GM19455 (cell line): ENCODE measurements around the gene RFPL1.
A peak's percentile ranks its signal among the peaks of the same experiment; 100 is the strongest.
"Not testable (repeated sequence)": the region's sequence is repeated elsewhere in the genome, so short reads cannot be mapped to it uniquely, and the experiment has no call there.

ENCODE experiments used
- ATAC-seq: cut with Tn5 transposase; IDR thresholded peaks from one replicate; pipeline ENCODE4 v1.9.1; 2021; ENCODE audit not compliant: unreplicated experiment

Gene RFPL1

DNA sequence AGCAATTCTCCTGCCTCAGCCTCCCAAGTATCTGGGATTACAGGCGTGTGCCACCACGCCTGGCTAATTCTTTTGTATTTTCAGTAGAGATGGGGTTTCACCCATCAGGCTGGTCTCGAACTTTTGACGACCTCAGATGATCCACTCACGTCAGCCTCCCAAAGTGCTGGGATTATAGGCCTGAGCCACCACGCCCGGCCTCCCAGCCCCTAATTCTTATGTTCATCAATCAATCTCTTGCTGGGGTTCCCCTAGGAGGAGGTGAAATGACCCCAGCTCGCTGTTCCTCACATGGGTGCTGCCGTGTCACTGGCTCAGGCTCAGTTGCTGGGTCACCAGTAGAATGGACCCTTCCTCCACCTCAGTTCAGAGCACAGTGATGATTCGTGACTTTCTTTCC, at the start of gene RFPL1:
Gene RFPL1 (plus strand): TSS at position 301 of the 400 bp plus-strand sequence.
- not testable (repeated sequence) for ATAC-seq

DNA sequence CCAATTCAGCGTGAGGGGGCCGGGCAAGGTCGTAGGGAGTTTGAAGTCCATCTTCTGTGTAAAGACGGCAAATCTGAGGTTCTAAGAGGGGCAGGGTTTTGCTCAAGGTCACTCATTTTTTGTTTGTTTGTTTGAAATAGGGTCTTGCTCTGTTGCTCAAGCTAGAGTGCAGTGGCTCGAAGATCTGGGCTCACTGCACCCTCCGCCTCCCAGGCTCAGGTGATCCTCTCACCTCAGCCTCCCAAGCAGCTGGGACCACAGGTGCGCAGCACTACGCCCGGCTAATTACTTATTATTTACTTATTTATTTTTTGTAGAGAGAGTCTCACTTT, 49.7 kb upstream of the RFPL1 start:
- peak; percentile 2 for ATAC-seq

DNA sequence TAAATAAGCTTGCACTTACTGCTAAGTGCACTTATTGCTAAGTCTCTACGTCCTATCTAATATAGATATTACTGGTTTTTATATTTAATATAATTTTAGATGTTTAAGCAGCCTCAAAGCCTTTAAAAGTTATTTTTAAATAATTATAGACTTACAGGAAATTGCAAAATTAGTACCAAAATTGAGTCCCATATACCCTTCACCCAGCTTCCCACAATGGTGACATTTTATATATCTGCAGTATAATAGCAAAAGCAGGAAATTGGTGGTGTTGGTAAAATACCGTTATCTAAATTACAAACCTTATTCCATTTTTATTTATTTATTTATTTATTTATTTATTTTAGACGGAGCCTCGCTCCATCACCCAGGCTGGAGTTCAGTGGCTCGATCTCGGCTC, 48.1 kb upstream of the RFPL1 start:
- ATAC-seq = no peak

DNA sequence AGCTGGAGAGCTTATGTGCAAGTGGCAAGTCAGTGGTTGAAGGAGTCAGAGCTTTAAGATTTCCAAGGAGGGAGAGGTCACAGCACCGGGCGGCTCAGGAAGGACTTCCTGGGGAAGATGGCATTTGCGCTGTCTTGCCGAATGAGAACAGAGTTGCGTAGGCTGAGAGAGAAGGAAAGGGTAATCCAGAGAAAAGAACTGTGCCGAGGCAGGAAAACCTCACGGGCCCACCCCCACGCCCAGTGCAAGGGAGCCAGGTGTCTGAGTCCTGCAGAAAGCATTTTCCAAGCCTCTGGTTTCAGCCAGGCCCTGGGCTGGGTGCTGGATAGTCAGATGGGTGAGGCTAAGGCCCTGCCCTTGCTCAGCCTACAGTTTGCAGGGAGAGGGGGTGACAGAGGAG, 46.8 kb upstream of the RFPL1 start:
- ATAC-seq = no peak

DNA sequence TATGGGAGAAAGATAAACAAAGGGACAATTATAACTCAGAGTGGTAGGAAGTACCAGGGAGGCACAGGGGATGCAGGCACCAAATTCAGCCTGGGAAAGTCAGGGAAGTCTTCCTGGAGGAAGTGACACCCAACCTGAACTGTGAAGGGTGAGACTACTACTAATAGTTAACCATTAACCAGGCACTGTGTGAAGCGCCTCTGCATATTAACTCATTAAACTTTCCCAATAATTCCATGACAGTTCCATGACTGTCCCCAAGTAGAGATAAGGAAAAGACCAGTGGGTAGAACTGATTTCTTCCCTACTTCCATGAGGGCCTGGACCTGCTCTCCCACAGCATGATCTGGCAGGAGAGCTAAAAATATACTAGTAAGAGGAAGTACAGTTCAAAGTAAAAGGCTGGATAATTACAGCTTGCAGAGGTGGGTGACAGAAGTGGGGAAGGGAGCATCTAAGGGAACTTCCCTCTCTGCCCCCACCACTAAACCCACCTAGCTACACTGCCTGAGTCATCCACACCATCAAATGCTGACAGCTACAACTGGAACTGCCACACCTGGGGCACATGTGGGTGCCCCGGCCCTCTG, 45.3 kb upstream of the RFPL1 start:
- ATAC-seq = no peak

DNA sequence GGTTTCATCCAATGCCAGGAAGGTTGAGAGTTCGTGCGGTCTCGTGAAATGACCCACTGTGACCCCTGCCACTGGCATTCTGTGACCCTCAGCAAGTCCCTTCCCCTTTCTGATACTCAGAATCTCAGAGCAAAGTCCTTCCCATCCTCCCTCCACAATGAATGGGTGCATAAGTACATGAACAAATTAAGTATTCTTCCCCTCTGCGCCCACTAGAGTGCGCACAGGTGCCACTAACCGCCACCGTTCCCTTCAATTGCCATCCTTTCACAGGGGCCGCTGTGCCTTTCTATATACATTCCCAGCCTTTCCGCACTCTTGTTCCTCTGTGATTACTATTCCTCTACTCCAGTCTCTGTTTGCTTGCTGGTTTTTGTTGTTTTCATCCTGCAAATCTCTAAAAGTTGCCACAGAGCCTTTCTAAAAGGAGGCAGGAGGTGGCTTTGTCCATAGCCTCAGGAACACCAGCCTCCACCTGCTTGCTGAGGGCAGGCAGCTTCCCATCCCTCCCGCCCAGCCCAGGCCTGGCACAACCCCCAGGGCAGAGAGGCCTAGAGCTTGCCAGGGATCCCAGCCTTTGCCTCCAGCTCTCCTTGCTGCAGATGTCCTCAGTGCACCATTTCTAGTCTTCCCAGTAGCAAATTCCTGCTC, 43.3 kb upstream of the RFPL1 start:
- no peak for ATAC-seq

DNA sequence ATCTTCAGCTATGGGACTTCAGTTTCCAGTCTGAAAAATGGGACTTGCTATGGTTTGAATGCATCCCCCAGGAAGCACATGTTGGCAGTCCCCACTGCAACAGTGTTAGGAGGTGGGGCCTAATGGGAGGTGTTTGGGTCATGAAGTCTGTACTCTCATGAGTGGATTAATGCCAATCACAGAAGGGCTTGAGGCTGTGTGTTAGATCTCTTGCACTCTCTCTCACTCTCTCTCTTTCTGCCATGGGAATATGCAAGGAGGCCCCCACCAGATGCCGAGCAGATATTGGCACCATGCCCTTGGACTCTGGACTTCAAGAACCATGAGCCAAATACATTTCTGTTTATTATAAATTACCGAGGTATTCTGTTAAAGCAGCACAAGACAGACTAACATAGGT, 42.3 kb upstream of the RFPL1 start:
- ATAC-seq = no peak

DNA sequence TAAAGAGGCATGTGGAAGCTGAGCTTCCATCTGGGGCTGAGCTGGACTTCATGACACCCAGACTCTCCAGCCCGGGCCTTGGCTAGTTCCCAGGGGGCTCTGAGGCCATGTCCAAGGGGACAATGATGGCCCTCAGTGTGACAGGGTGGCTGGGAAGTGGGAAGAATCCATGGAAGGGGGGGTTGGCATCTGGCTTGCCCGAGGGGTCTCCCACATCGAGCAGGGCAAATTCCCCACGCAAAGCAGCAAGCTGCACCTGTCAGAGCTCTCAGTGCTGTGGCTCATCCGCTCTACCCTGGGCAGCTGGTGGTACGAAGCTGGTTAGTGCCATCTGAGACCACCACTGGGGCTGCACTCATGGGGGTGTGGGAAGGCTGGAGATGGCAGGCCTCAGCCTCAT, 40.6 kb upstream of the RFPL1 start:
- no peak for ATAC-seq

DNA sequence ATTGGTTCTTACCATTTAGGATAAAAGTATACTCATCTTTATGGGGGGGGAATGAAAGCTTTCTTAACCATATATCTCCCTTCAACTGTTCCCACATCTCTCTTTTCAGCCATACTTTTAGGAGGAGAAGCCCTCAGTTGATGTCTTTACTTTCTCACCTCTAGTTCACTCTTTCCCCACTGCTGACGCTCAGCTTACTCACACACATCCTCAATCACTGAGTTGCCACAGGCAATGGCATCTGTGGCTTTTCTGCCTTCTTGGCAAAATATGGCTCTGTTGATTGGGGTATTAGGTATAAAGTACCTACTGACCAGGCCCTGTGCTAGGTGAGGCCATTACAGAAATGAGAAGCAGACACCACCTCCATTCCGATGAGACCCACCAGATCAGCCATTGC, 37.8 kb upstream of the RFPL1 start:
- ATAC-seq = no peak

DNA sequence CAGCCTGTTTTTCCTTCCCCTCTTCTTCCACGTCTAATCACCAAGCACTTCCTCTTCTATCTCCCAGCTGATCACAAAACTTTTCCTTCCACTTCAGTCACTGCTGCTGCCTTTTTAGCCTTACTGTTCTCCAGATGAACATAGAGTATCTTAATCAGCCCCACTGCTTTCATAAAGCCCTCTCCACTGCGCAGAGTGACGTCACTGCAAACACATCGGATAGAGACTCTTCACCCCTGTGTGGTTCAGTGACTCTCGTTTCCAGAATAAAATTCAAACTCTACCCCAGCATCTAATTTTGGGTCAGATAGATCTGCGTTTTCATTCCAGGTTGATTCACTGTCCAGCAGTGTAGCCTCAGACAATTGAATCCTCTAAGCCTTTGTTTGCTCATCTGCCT, 36.8 kb upstream of the RFPL1 start:
- not testable (repeated sequence) for ATAC-seq

DNA sequence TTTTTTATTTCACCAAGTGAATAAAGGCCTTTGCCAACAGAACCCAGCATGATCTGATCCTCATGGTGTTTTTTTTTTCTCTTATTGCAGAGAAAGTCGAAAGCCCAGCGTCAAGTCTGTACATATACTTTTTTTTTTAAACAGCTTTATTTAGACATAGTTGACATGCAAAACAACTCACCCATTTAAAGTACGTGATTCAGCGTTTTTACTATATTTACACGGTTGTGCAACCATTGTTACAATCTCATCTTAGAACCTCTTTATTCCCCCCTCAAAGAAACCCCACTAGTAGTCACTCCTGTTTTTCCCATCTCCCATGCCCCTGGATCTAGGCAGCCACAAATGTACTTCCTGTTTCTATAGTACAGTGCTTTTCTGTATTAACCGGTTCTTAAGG, 29.4 kb upstream of the RFPL1 start:
- no peak for ATAC-seq

DNA sequence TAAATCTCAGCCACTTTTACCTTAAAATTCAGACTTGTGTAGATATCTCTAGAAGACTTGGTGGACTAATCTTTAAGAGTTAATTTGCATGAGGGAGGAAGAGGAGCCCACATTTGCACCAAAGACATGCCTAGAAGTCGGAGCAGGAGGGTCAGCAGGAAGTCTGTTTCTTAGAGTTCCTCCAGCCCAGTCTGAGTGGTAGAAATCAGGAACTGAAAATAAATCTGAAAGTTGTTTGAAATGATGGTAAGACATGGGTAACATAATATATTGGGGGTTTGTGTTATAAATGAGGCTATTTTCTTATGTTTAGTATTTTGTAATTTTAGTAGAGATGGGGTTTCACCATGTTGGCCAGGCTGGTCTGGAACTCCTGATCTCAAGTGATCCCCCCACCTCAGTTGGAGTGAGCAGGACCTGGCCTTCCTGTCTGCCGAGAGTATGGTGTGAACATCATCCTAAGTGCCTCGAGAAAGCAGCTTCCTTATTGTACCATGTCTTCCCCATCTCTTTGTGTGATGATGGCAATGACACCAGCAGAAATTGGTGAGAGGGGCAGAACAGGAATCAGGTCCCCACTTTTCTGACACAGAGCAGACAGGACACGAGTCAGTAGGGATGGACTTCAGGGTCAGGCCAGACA, 26.7 kb upstream of the RFPL1 start:
- not testable (repeated sequence) for ATAC-seq

DNA sequence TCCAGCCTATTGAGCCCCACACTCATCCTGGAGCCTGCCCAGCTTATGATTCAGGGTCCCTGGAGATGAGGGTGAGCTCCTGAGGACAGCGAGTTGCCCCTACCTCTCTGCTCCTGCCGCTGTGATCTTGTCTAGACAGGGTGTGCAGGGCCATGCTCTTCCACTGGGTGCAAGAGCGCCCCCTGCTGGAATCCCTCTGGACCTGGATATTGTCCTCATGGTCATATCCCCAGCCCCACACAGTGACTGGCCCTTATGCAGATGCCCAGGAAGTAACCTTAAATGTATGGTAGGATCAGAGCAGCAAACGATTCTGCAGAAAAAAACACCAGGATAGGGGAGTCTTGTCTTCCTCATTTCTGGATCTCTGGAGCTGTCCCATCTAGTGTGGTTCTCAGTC, 25.6 kb upstream of the RFPL1 start:
- not testable (repeated sequence) for ATAC-seq

DNA sequence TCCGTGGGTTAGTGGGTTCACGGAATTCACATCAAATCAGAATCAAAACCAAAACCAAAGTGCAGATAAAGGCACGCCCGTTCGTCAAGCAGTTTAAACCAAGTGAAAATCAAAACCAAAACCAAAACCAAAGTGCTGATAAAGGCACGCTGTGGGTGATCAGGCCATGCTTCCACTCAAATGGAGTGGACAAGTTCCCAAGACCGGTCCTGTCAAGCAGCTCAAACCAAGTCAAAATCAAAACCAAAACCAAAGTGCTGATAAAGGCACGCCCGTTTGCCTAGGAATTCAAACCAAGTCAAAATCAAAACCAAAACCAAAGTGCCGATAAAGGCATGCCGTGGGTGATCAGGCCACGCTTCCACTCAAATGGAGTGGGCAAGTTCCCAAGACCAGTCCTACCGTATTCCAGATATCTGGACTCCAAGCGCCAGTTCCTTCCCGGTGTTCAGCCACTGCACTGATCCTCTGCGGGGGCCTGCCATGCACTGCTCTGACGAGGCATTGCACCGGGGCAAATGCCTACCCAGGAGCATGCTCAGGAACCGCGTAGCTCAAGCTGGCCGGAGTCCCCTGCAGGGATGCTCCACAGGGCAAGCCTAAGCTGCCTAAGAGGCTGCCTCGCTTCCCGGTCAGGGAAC, 23.3 kb upstream of the RFPL1 start:
- not testable (repeated sequence) for ATAC-seq

DNA sequence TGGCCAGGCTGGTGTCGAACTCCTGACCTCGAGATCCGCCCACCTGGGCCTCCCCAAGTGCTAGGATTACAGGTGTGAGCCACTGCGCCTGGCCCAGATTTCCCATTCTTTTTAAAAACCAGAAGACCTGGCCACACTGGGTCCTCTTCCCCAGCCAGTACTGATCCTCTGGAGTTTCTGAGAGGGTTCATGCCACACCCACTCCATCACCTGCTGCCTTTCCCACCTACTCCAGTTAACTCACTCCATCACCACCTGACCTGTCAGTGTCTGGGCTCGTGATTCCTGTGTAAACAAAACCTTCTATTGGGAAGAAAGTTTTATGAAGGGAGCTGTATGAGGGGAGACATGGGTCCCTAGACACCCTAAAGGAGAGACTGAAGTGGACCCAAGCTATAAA, 19.7 kb upstream of the RFPL1 start:
- ATAC-seq = not testable (repeated sequence)

DNA sequence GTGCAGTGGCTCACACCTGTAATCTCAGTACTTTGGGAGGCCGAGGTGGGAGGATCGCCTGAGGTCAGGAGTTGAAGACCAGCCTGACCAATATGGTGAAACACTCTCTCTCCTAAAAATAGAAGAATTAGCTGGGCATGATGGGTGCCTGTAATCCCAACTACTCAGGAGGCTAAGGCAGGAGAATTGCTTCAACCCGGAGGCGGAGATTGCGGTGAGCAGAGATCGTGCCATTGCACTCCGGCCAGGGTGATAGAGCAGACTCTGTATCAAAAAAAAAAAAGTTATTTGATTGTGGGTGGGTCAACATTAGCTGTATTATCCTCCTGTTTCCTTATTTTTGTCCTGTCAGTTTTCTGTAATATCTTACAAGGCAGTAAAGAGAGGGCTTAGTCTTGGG, 11.9 kb upstream of the RFPL1 start:
- no peak for ATAC-seq

DNA sequence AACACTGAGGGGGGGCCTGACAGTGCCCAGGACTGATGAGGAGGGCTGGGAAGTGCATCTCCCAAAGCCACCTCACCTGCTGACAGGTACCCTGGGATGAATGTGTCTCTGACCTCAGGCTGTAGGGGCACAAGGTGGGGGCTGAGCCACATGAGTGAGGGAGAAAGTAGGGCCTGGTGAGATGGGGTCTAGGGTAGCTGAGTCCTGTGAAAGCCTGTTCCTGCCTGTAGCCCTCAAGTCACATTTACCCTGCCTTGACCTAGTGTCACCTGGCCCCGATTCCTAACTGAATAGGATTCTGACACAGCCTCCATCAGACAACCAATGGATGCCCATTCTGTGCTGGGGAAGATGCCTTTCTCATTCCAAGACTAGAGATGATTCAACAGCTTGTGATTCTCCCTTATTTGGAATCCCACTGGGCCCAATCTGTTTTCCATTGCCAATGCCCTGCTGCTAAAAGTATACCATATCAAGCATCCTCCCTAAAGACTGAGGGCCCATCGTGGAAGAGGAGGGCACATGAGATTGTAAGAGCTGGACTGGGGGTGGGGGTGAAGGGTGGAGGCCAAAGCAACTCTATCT, 11.1 kb upstream of the RFPL1 start:
- no peak for ATAC-seq

DNA sequence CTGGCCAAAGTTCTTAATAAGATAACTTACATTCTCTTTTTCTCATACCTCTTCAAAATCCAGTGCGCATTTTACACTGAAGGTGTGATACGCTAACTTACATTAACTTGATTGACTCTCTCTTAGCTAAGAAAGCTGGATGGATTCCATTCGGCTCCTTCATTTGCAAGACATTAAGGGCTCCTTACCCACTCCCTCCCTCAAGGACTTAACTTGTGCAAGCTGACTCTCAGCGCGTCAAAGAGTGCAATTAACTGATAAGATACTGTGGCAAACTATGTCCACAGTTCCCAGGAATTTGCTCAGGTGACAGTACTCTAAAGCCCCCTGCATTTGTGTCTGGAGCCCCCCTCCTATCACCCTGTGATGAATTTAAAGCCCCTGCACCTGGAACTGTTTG, 6.4 kb upstream of the RFPL1 start:
- ATAC-seq = no peak

DNA sequence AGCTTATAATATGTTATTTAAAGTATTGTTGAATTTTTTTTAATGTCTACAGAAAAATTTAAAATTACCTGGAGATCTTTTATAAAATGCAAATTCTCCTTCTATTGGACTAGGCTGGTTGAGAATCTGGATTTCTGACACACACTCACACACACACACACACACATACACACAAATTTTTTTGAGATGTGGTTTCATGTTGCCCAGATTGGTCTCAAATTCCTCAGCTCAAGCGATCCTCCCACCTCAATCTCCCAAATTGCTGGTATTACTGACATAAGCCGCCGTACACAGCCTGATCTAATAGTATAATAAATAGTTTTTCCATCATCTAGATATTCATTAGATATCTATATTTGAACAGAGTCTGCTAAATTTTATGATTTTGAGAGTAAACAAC, 4.5 kb upstream of the RFPL1 start:
- ATAC-seq = no peak

DNA sequence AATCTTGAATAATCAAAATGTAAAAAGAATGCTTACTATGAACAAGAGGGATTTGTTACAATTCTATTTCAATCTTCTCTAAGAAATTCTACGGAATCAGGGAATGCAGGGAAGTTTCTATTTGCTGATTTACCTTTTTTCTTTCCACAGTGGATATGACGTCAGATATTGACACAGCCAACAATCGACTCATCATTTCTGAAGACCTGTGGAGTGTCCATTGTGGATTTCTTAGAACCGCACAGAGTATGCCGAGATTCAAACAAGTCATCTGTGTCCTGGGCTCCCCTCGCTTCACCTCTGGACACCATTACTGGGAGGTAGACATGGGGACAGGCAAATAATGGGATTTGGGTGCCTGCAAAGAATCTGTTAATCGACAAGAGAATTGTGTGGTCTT, 4.1 kb upstream of the RFPL1 start:
- no peak for ATAC-seq

DNA sequence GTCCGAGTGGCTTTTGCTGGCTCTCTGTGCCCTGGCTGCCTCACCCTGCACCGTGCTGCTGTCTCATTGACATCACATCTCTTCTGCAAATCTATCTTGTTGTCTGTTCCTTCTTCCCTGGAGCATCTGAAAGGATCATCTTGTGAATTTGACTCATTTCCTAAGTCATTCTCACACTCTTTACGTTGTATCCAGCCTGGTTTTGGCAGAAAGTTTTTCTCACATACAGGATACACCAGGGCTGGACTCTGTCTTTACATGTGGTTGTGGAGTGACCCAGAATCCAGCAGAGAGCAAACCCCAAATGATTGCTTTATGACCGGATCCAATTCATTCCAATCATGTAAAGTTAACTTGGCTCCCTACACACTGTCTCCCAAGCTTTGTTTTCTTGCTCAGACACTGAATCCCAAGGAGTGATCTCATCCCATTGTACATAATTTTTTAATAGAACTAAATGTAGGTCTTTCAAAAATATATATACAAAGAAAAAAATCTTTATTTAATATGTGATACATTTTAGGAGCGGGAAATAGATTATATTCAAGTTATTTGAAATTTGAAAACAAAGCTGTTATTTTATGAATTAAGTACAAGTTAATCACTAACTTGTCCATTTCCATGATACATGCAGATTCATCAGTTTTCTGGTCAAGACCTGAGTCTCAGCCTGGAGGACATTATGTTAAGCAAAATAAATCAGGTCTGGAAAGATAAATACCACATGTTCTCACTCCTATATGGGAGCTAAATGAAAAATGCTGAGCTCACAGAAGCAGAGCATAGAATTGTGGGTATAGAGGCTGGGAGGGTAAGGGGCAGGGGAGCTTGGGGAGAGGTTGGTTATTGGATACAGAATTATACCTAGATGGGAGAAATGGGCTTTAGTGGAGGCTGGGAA, 2.9 kb upstream of the RFPL1 start:
- ATAC-seq = no peak
